ENCODE data around the gene PLA2G2F. TPM values are rescaled to one million over a fixed set of nuclear protein-coding genes. Genes with fewer than 3 reads are reported as not detected.

Gene PLA2G2F
- total and polyA plus RNA-seq, 10 of the 15 experiments (the other 5 are each of a cell fraction or from before 2014, with no cell fraction given), result 0.03 TPM; not detected in 9

DNA sequence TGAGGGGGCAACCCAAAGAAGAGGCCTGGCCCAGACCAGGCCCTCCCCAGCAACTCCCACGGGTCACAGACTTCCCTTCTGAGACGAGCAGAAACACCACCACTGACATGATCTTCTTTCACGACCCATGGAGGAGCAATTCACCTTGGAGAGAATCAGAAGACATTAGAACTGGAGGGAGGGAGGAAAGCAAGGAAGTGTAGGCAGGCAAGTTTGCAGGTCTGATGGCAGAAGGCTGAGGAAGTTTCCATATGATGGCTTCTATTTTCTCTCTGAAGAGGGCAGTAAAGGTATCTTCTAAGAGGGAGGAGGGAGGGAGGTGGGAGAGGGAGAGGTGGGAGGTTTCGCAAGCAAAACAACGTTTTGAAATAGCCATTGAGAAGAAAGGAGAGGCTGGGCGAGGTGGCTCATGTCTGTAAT is 45.4 kb downstream of the PLA2G2F start:
- BruUV-seq (replicated peaks), result no TSS peak
- no peak overlapping the region for H3K4me3 ChIP-seq
- H3K4me1 ChIP-seq (ENCODE audit: control insufficient read depth, insufficient read depth, low read length), result peaks cover 12% of the 10 kb centered on the region
- H3K4me2 ChIP-seq (ENCODE audit: control insufficient read depth, insufficient read depth), result no peak overlapping the region
- H3K27ac ChIP-seq (ENCODE audit: control insufficient read depth, insufficient read depth), result no peak overlapping the region
- no peak for ATAC-seq
- FAIRE-seq, result no peak
- POLR2A ChIA-PET, result no interaction called here
- SMC1A ChIA-PET (ENCODE audit: uncharacterized antibody, unreplicated experiment), result no interaction called here
- in situ Hi-C loops (cut with MboI), result no loop called here
- H2AFZ ChIP-seq (ENCODE audit: control insufficient read depth, low read depth, low read length), result no peak overlapping the region
- CTCF ChIA-PET, result no interaction called here
- no peaks in the 10 kb centered on the region for H3K36me3 ChIP-seq (ENCODE audit: control insufficient read depth in 2 of 2, insufficient read depth in 2 of 2, low read length in 1 of 2)
- H3K27me3 ChIP-seq (replicated peaks in 1 of 2; ENCODE audit: control insufficient read depth in 2 of 2, insufficient read depth in 2 of 2, low read length in 1 of 2), result peaks cover 4 to 10% of the 10 kb centered on the region in 2 experiments
- H3K79me2 ChIP-seq (ENCODE audit: control insufficient read depth, insufficient read depth, low read length), result no peaks in the 10 kb centered on the region
- H3K9ac ChIP-seq (ENCODE audit: control insufficient read depth, insufficient read depth, low read length), result no peak overlapping the region
- intact Hi-C loops (cut with micrococcal nuclease; ENCODE audit: unreplicated experiment), result no loop called here
- TF ChIP-seq ZBTB40 (IDR thresholded peaks at IDR 0.05; ENCODE audit: borderline replicate concordance) (no peak), SIX5 (IDR thresholded peaks at IDR 0.05; ENCODE audit: low read depth, low read length, severe bottlenecking) (no peak), E2F4 (IDR thresholded peaks at IDR 0.05; ENCODE audit: low read depth, low read length) (no peak), RBBP5 (conservative IDR thresholded peaks at IDR 0.05) (no peak), ESRRA (IDR thresholded peaks at IDR 0.05; ENCODE audit: low read length) (no peak), DPF2 (IDR thresholded peaks at IDR 0.05) (no peak), CBFB (IDR thresholded peaks at IDR 0.05; ENCODE audit: low read depth) (no peak), GABPA (IDR thresholded peaks at IDR 0.05; ENCODE audit: low read depth) (no peak), ZZZ3 (IDR thresholded peaks at IDR 0.05; ENCODE audit: control insufficient read depth, insufficient read length, low read depth) (no peak), SP1 (IDR thresholded peaks at IDR 0.05; ENCODE audit: low read depth, low read length) (no peak), EGR1 (IDR thresholded peaks at IDR 0.05; ENCODE audit: borderline replicate concordance in 1 of 2, low read depth in 2 of 2, low read length in 2 of 2) (no peak), STAT3 (IDR thresholded peaks at IDR 0.05; ENCODE audit: low read depth, low read length) (no peak), YBX1 (IDR thresholded peaks at IDR 0.05) (no peak), MTA3 (IDR thresholded peaks at IDR 0.05; ENCODE audit: borderline replicate concordance, low read length) (no peak), HDAC6 (IDR thresholded peaks at IDR 0.05; ENCODE audit: unreplicated experiment) (no peak), FOXK2 (IDR thresholded peaks at IDR 0.05) (no peak), ZBED1 (IDR thresholded peaks at IDR 0.05; ENCODE audit: borderline replicate concordance) (no peak), EZH2 (IDR thresholded peaks at IDR 0.05; ENCODE audit: borderline replicate concordance, control insufficient read depth, low read depth, low read length) (no peak)
- TF ChIP-seq, protein P1, sequence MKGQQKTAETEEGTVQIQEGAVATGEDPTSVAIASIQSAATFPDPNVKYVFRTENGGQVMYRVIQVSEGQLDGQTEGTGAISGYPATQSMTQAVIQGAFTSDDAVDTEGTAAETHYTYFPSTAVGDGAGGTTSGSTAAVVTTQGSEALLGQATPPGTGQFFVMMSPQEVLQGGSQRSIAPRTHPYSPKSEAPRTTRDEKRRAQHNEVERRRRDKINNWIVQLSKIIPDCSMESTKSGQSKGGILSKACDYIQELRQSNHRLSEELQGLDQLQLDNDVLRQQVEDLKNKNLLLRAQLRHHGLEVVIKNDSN (IDR thresholded peaks at IDR 0.05; ENCODE audit: borderline replicate concordance, extremely low read length, insufficient read depth, low read depth, low read length), result no peak
- H4K20me1 ChIP-seq (ENCODE audit: control insufficient read depth, insufficient read depth), result no peaks in the 10 kb centered on the region
- no peak for DNase-seq (ENCODE audit: low read depth, low spot score)
- RAD21 ChIA-PET (ENCODE audit: unreplicated experiment), result no interaction called here
- no peaks in the 10 kb centered on the region; the same call in 2 of the 3 replicates for H3K9me3 ChIP-seq (replicated peaks; ENCODE audit: control insufficient read depth, insufficient read depth, low read length)
- 30% methylated on average over 6 of the region's 6 CpGs for whole genome bisulfite sequencing (ENCODE audit: insufficient coverage, insufficient replicate concordance, low lambda C conversion rate, missing lambda C conversion rate)

All from GM12878 (cell line).